ENCODE results near the gene OTOGL.

The OTOGL gene

DNA sequence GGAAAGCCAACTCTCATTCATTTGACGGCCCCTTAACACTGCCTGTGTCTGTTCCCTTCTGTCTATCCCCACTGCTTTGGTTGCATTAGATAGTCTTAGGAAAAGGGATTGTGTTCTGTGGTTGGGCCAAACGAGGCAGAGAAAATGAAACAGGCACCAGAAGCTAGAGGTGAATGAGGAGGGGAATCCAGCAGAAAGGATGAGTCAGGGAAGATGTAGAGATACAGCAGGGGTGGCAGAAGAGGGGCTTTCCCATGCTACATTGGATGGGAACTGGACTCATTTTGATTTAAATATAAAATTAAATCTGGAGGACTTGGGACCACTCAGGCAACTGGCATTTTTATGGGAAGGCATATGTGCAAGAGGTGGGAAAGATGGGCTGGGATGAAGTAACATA lies 43.3 kb downstream of the OTOGL start:
- TF ChIP-seq FOXM1 (IDR thresholded peaks at IDR 0.05; ENCODE audit: borderline replicate concordance, low read depth) = no peak
- no peak for TF ChIP-seq RAD21 (IDR thresholded peaks at IDR 0.05; ENCODE audit: low read depth)
- TF ChIP-seq, protein P1, sequence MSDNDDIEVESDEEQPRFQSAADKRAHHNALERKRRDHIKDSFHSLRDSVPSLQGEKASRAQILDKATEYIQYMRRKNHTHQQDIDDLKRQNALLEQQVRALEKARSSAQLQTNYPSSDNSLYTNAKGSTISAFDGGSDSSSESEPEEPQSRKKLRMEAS (IDR thresholded peaks at IDR 0.05) = no peak
- TF ChIP-seq ZBTB7A (IDR thresholded peaks at IDR 0.05; ENCODE audit: low read depth) = no peak
- no peak for TF ChIP-seq EP300 (IDR thresholded peaks at IDR 0.05; ENCODE audit: borderline replicate concordance)
- TF ChIP-seq CEBPB (IDR thresholded peaks at IDR 0.05) = no peak
- no peak for TF ChIP-seq TAF1 (IDR thresholded peaks at IDR 0.05; ENCODE audit: low read depth)
- TF ChIP-seq TCF12 (IDR thresholded peaks at IDR 0.05; ENCODE audit: low read depth) = no peak
- TF ChIP-seq, protein P2, sequence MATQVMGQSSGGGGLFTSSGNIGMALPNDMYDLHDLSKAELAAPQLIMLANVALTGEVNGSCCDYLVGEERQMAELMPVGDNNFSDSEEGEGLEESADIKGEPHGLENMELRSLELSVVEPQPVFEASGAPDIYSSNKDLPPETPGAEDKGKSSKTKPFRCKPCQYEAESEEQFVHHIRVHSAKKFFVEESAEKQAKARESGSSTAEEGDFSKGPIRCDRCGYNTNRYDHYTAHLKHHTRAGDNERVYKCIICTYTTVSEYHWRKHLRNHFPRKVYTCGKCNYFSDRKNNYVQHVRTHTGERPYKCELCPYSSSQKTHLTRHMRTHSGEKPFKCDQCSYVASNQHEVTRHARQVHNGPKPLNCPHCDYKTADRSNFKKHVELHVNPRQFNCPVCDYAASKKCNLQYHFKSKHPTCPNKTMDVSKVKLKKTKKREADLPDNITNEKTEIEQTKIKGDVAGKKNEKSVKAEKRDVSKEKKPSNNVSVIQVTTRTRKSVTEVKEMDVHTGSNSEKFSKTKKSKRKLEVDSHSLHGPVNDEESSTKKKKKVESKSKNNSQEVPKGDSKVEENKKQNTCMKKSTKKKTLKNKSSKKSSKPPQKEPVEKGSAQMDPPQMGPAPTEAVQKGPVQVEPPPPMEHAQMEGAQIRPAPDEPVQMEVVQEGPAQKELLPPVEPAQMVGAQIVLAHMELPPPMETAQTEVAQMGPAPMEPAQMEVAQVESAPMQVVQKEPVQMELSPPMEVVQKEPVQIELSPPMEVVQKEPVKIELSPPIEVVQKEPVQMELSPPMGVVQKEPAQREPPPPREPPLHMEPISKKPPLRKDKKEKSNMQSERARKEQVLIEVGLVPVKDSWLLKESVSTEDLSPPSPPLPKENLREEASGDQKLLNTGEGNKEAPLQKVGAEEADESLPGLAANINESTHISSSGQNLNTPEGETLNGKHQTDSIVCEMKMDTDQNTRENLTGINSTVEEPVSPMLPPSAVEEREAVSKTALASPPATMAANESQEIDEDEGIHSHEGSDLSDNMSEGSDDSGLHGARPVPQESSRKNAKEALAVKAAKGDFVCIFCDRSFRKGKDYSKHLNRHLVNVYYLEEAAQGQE (IDR thresholded peaks at IDR 0.05; ENCODE audit: low read depth) = no peak
- TF ChIP-seq NFIC (IDR thresholded peaks at IDR 0.05) = no peak
- TF ChIP-seq, protein P3, sequence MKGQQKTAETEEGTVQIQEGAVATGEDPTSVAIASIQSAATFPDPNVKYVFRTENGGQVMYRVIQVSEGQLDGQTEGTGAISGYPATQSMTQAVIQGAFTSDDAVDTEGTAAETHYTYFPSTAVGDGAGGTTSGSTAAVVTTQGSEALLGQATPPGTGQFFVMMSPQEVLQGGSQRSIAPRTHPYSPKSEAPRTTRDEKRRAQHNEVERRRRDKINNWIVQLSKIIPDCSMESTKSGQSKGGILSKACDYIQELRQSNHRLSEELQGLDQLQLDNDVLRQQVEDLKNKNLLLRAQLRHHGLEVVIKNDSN (IDR thresholded peaks at IDR 0.05) = no peak
- no peak for TF ChIP-seq TEAD4 (IDR thresholded peaks at IDR 0.05)
- no peak for TF ChIP-seq YY1 (IDR thresholded peaks at IDR 0.05; ENCODE audit: low read depth)
- no peak for TF ChIP-seq CREB1 (IDR thresholded peaks at IDR 0.05; ENCODE audit: low read depth)

DNA sequence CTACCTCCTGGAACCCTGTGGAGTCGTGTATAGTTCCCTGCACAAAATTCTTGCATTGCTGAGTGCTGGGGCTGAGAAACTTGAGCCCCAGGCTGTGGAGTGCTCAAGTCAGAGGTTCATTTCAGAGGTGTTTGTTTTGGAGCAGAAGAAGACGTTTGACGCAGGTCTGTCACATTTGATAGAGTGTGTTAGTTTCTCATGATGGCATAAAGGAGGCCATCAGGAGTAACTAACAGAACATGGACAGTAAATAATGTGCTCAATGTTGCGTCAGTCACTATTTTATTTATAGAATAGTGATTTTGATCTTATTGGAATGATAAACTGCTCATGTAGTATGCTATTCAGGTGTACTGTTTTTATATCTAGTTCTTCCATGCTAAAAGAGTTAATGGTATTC lies 44.2 kb downstream of the OTOGL start:
- no peak for TF ChIP-seq FOXM1 (IDR thresholded peaks at IDR 0.05; ENCODE audit: borderline replicate concordance, low read depth)
- no peak for TF ChIP-seq CEBPB (IDR thresholded peaks at IDR 0.05)
- no peak for TF ChIP-seq NFIC (IDR thresholded peaks at IDR 0.05)

DNA sequence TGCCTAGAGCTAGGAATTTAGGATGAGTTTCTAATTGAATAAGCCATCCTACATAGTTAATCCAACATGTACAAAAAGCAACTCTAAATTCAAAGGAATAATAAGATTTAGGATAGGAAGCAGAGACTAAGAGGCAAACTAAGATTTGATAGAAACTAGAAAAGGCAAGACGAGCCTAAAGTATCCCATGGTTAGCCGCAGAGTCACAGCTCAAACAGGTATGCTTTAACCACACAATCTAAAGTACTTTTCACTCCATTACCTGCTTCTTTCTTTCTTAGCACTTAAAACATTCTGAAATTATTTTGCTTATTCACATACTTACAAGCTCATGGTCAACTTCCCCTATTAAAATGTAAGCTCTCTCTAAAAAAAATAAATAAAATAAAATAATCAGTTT lies 51.8 kb downstream of the OTOGL start:
- TF ChIP-seq ZBTB7A (IDR thresholded peaks at IDR 0.05; ENCODE audit: low read depth) (no peak), TEAD4 (IDR thresholded peaks at IDR 0.05) (no peak)
- TF ChIP-seq, protein P2 (IDR thresholded peaks at IDR 0.05; ENCODE audit: low read depth) = no peak
- TF ChIP-seq, protein P3 (IDR thresholded peaks at IDR 0.05) = no peak

DNA sequence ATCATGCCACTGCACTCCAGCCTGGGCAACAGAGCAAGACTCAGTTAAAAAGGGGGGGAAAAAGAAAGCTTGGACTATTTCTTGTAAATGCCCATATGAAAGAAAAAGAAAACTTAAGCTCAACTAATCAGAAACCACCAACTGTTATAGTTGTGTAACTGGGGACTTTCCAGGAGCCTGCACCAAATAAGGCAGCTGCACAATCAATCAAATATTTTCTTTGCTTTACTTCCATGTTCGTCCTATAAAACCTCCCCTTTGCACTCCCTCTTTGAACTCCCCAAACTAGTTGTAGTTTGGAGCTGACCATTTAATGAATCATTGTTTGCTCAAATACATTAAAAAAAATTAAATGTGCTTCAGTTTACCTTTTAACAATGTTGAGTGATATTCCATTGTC lies 54.9 kb downstream of the OTOGL start:
- no peak for TF ChIP-seq FOXM1 (IDR thresholded peaks at IDR 0.05; ENCODE audit: borderline replicate concordance, low read depth)
- TF ChIP-seq CEBPB (IDR thresholded peaks at IDR 0.05) = no peak
- TF ChIP-seq EGR1 (IDR thresholded peaks at IDR 0.05) = no peak
- TF ChIP-seq, protein P1 (IDR thresholded peaks at IDR 0.05) = no peak
- no peak for TF ChIP-seq TEAD4 (IDR thresholded peaks at IDR 0.05)
- TF ChIP-seq ZBTB7A (IDR thresholded peaks at IDR 0.05; ENCODE audit: low read depth) = no peak

DNA sequence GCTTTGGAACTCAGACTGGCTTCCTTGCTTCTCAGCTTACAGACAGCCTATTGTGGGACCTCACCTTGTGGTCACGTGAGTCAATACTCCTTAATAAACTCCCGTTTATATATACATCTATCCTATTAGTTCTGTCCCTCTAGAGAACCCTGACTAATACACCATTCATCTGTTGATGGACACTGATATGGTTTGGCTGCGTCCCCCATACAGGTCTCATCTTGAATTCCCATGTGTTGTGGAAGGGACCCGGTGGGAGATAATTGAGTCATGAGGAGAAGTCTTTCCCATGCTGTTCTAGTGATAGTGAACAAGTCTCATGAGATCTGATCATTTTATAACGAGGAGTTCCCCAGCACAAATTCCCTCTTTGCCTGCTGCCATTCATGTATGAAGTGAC lies 57.0 kb downstream of the OTOGL start:
- TF ChIP-seq TCF12 (IDR thresholded peaks at IDR 0.05; ENCODE audit: low read depth) (no peak), EP300 (IDR thresholded peaks at IDR 0.05; ENCODE audit: borderline replicate concordance) (no peak), CREB1 (IDR thresholded peaks at IDR 0.05; ENCODE audit: low read depth) (no peak), TEAD4 (IDR thresholded peaks at IDR 0.05) (no peak), NFIC (IDR thresholded peaks at IDR 0.05) (no peak), FOXM1 (IDR thresholded peaks at IDR 0.05; ENCODE audit: borderline replicate concordance, low read depth) (no peak), CEBPB (IDR thresholded peaks at IDR 0.05) (no peak), ZBTB7A (IDR thresholded peaks at IDR 0.05; ENCODE audit: low read depth) (no peak), RAD21 (IDR thresholded peaks at IDR 0.05; ENCODE audit: low read depth) (no peak), EGR1 (IDR thresholded peaks at IDR 0.05) (no peak), TAF1 (IDR thresholded peaks at IDR 0.05; ENCODE audit: low read depth) (no peak), YY1 (IDR thresholded peaks at IDR 0.05; ENCODE audit: low read depth) (no peak)
- TF ChIP-seq, protein P1 (IDR thresholded peaks at IDR 0.05) = no peak
- TF ChIP-seq, protein P2 (IDR thresholded peaks at IDR 0.05; ENCODE audit: low read depth) = no peak
- TF ChIP-seq, protein P3 (IDR thresholded peaks at IDR 0.05) = no peak
